Neural progenitor cell (in vitro differentiated cells): ENCODE results near the gene KISS1R. TPM values are rescaled to one million over a fixed set of nuclear protein-coding genes. Genes with fewer than 3 reads are reported as not detected.

Source experiments
- DNase-seq: peaks from one replicate; pipeline ENCODE4 v3.0.0-alpha.2; 2016; ENCODE audit warnings: low spot score
- H2AFZ ChIP-seq: fragments of 200-600 bp; sonication (generic); replicated peaks from 2 replicates; pipeline ENCODE4 v1.6.1; 2016; ENCODE audit warnings: antibody characterized with exemption
- H3F3A ChIP-seq: fragments of 200-600 bp; sonication (generic); 2 replicates; pipeline ENCODE4 v1.6.1; 2016; ENCODE audit warnings: antibody characterized with exemption, low read depth
- H3K27ac ChIP-seq: fragments of 200-600 bp; sonication (generic); 2 replicates; pipeline ENCODE4 v1.5.1; 2016; ENCODE audit warnings: mild to moderate bottlenecking
- H3K27me3 ChIP-seq: fragments of 200-600 bp; sonication (generic); 2 replicates; pipeline ENCODE4 v1.6.1; 2016; ENCODE audit warnings: mild to moderate bottlenecking, moderate library complexity
- H3K36me3 ChIP-seq: fragments of 200-600 bp; sonication (generic); 2 replicates; pipeline ENCODE4 v1.5.1; 2016
- H3K4me1 ChIP-seq: fragments of 200-600 bp; sonication (generic); 2 replicates; pipeline ENCODE4 v1.6.1; 2016; ENCODE audit warnings: mixed run types
- H3K4me2 ChIP-seq: fragments of 200-600 bp; sonication (generic); 2 replicates; pipeline ENCODE4 v1.6.1; 2016
- H3K4me3 ChIP-seq: fragments of 200-600 bp; sonication (generic); 2 replicates; pipeline ENCODE4 v1.5.1; 2016
- H3K79me2 ChIP-seq: fragments of 200-600 bp; sonication (generic); 2 replicates; pipeline ENCODE4 v1.6.1; 2016; ENCODE audit warnings: low read depth
- H3K9ac ChIP-seq: fragments of 200-600 bp; sonication (generic); 2 replicates; pipeline ENCODE4 v1.6.1; 2016
- H3K9me3 ChIP-seq: fragments of 200-600 bp; sonication (generic); 2 replicates; pipeline ENCODE4 v1.5.1; 2016; ENCODE audit warnings: low read depth
- H4K20me1 ChIP-seq: fragments of 200-600 bp; sonication (generic); 2 replicates; pipeline ENCODE4 v1.6.1; 2016; ENCODE audit warnings: low read depth
- H3K27ac Mint-ChIP-seq: 3 replicates; pipeline ENCODE4 v1.8.0; 2021; ENCODE audit warnings: mixed read lengths
- H3K27me3 Mint-ChIP-seq: 2 replicates; pipeline ENCODE4 v1.8.0; 2022; ENCODE audit warnings: low read depth, mild to moderate bottlenecking, inconsistent platforms, moderate library complexity, mixed read lengths; ENCODE audit not compliant: insufficient read depth
- H3K36me3 Mint-ChIP-seq: 3 replicates; pipeline ENCODE4 v1.8.0; 2021; ENCODE audit warnings: mixed read lengths
- H3K4me1 Mint-ChIP-seq: 3 replicates; pipeline ENCODE4 v1.8.0; 2021; ENCODE audit warnings: mixed read lengths
- H3K4me3 Mint-ChIP-seq: 3 replicates; pipeline ENCODE4 v1.8.0; 2021; ENCODE audit warnings: mild to moderate bottlenecking, moderate library complexity, mixed read lengths
- H3K9me3 Mint-ChIP-seq: 3 replicates; pipeline ENCODE4 v1.8.0; 2020; ENCODE audit warnings: mixed read lengths
- CTCF ChIP-seq: fragments of 200-600 bp; sonication (generic); IDR thresholded peaks from 2 replicates; pipeline ENCODE4 v1.5.1; 2017; ENCODE audit warnings: antibody characterized with exemption, mild to moderate bottlenecking
- EZH2 ChIP-seq: fragments of 200-600 bp; sonication (generic); IDR thresholded peaks from 2 replicates; pipeline ENCODE4 v1.6.1; 2017; ENCODE audit warnings: antibody characterized with exemption, mild to moderate bottlenecking, moderate library complexity
- EZH2phosphoT487 ChIP-seq: fragments of 200-600 bp; sonication (generic); IDR thresholded peaks from 2 replicates; pipeline ENCODE4 v1.6.1; 2017; ENCODE audit warnings: antibody characterized with exemption
- total RNA-seq: library from RNA; depleted of rRNA; stranded (reverse); fragments of >200 nt; gene quantifications from 2 replicates; pipeline ENCODE4 v1.2.3, GENCODE V29; 2015; ENCODE audit warnings: low replicate concordance

The KISS1R gene
- total RNA-seq, 1 donor from 2014 or later, result not detected

GRCh38 chr19:873561-874041 lies 43.5 kb upstream of the KISS1R start:
- Histone ChIP-seq H3K9ac (no peak overlapping the region), H3K4me2 (no peak overlapping the region), H3K4me3 (no peak overlapping the region), H3K36me3 (no peaks in the 10 kb centered on the region), H3K4me1 (no peaks in the 10 kb centered on the region), H3K27ac (no peak overlapping the region), H2AFZ (no peak overlapping the region), H3K79me2 (no peaks in the 10 kb centered on the region), H3K27me3 (no peaks in the 10 kb centered on the region), H3F3A (peaks cover 22% of the 10 kb centered on the region), H4K20me1 (peaks cover 4% of the 10 kb centered on the region), H3K9me3 (no peaks in the 10 kb centered on the region)
- no peak for DNase-seq
- Mint-ChIP-seq H3K4me3 (no peak overlapping the region), H3K4me1 (peaks cover 2% of the 10 kb centered on the region), H3K9me3 (no peaks in the 10 kb centered on the region), H3K27me3 (peaks cover 5% of the 10 kb centered on the region), H3K27ac (no peak overlapping the region), H3K36me3 (peaks cover 9% of the 10 kb centered on the region)
- TF ChIP-seq EZH2phosphoT487 (no peak), CTCF (no peak), EZH2 (no peak)

- H3K27ac Mint-ChIP-seq, result no peak overlapping the region
- H3F3A ChIP-seq, result peaks cover 22% of the 10 kb centered on the region
- no peak overlapping the region for H3K9ac ChIP-seq
- H4K20me1 ChIP-seq, result peaks cover 10% of the 10 kb centered on the region
- no peak overlapping the region for H3K4me2 ChIP-seq
- no peaks in the 10 kb centered on the region for H3K36me3 ChIP-seq
- H3K4me3 Mint-ChIP-seq, result no peak overlapping the region
- no peaks in the 10 kb centered on the region for H3K27me3 ChIP-seq
- no peaks in the 10 kb centered on the region for H3K79me2 ChIP-seq
- H3K4me1 Mint-ChIP-seq, result peaks cover 4% of the 10 kb centered on the region
- H3K9me3 Mint-ChIP-seq, result no peaks in the 10 kb centered on the region
- no peak overlapping the region for H3K27ac ChIP-seq
- no peak overlapping the region for H3K4me3 ChIP-seq
- no peaks in the 10 kb centered on the region for H3K4me1 ChIP-seq
- H3K36me3 Mint-ChIP-seq, result peaks cover 12% of the 10 kb centered on the region
- no peaks in the 10 kb centered on the region for H3K9me3 ChIP-seq
- peaks cover 10% of the 10 kb centered on the region for H3K27me3 Mint-ChIP-seq
- DNase-seq, result no peak
- TF ChIP-seq CTCF, result no peak
- no peak for TF ChIP-seq EZH2phosphoT487
- TF ChIP-seq EZH2, result no peak
- H2AFZ ChIP-seq, result no peak overlapping the region
These were observed 41.8 kb upstream of the KISS1R start for GRCh38 chr19:875265-875879.

- no peak overlapping the region for H3K27ac Mint-ChIP-seq
- H3K4me2 ChIP-seq, result no peak overlapping the region
- peaks cover 10% of the 10 kb centered on the region for H3K27me3 Mint-ChIP-seq
- H2AFZ ChIP-seq, result no peak overlapping the region
- no peak overlapping the region for H3K4me3 Mint-ChIP-seq
- no peaks in the 10 kb centered on the region for H3K36me3 ChIP-seq
- DNase-seq, result no peak
- peaks cover 4% of the 10 kb centered on the region for H3K4me1 Mint-ChIP-seq
- no peak overlapping the region for H3K27ac ChIP-seq
- H3K9ac ChIP-seq, result no peak overlapping the region
- no peaks in the 10 kb centered on the region for H3K27me3 ChIP-seq
- H3K36me3 Mint-ChIP-seq, result peaks cover 15% of the 10 kb centered on the region
- no peak overlapping the region for H3K4me3 ChIP-seq
- no peaks in the 10 kb centered on the region for H3K79me2 ChIP-seq
- peaks cover 21% of the 10 kb centered on the region for H3F3A ChIP-seq
- no peak for TF ChIP-seq EZH2phosphoT487
- TF ChIP-seq EZH2, result no peak
- TF ChIP-seq CTCF, result no peak
- H3K9me3 Mint-ChIP-seq, result no peaks in the 10 kb centered on the region
- H3K4me1 ChIP-seq, result no peaks in the 10 kb centered on the region
- H4K20me1 ChIP-seq, result peaks cover 14% of the 10 kb centered on the region
- H3K9me3 ChIP-seq, result no peaks in the 10 kb centered on the region
These were observed 41.0 kb upstream of the KISS1R start for GRCh38 chr19:876089-876488.
